HL-60 (cell line): ENCODE measurements around the gene TLR2.

ENCODE experiments used
- DNase-seq, 2 experiments: peaks; one replicate each; pipeline ENCODE4 v3.0.0-alpha.2; 2010 to 2020; ENCODE audit warnings: low read depth in 1 of 2, low spot score in 1 of 2
- H3K27ac ChIP-seq: fragments of 250-450 bp; sonication (Bioruptor Pico); replicated peaks from 2 replicates; pipeline ENCODE4 v1.5.1; 2020; ENCODE audit warnings: mild to moderate bottlenecking, moderate library complexity
- H3K27me3 ChIP-seq: fragments of 250-450 bp; sonication (Bioruptor Pico); 2 replicates; pipeline ENCODE4 v1.5.1; 2021; ENCODE audit warnings: mild to moderate bottlenecking, moderate library complexity; ENCODE audit not compliant: insufficient read depth, poor library complexity, severe bottlenecking
- H3K4me3 ChIP-seq: replicated peaks from 2 replicates; pipeline ENCODE4 v1.5.1; 2011; ENCODE audit warnings: mild to moderate bottlenecking, control low read depth, low read length; ENCODE audit not compliant: insufficient read depth
- CTCF ChIP-seq: IDR thresholded peaks from one replicate; pipeline ENCODE4 v1.5.1; 2011; ENCODE audit warnings: low read length, control low read depth, inconsistent platforms; ENCODE audit not compliant: insufficient read depth
- GABPA ChIP-seq: IDR thresholded peaks from 2 replicates; pipeline ENCODE4 v1.6.1; 2012; ENCODE audit warnings: low read depth
- POLR2AphosphoS5 ChIP-seq: IDR thresholded peaks from 2 replicates; pipeline ENCODE4 v1.6.1; 2012; ENCODE audit warnings: low read depth
- REST ChIP-seq: IDR thresholded peaks from 2 replicates; pipeline ENCODE4 v1.6.1; 2012; ENCODE audit warnings: low read depth; ENCODE audit not compliant: insufficient replicate concordance
- SPI1 ChIP-seq: IDR thresholded peaks from 2 replicates; pipeline ENCODE4 v1.6.1; 2012; ENCODE audit warnings: low read depth, mild to moderate bottlenecking, borderline replicate concordance

Gene TLR2

DNA sequence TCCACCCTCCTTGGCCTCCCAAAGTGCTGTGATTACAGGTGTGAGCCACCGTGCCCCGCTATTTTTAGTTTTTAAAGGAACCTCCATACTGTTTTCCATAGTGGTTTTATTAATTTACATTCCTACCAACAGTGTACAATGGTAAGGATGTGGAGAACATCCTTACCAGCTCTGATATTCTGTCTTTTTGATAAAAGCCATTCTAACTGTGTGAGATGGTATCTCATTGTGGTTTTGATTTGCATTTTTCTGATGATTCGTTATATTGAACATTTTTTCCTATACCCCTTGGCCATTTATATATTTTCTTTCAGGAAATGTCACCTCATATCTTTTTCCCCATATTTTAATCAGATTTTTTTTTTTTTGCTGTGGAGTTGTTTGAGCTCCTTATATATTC is 14.2 kb upstream of the TLR2 start:
- no peak for TF ChIP-seq GABPA
- no peak for TF ChIP-seq SPI1
- no peak for TF ChIP-seq REST
- TF ChIP-seq POLR2AphosphoS5 = no peak
- no peak for TF ChIP-seq CTCF
- no peak for DNase-seq
- H3K27ac ChIP-seq = no peak overlapping the region
- H3K4me3 ChIP-seq = no peak overlapping the region
- no peaks in the 10 kb centered on the region for H3K27me3 ChIP-seq

GRCh38 chr4:153676486-153676885 is 7.6 kb upstream of the TLR2 start:
- DNase-seq = no peak
- Histone ChIP-seq H3K4me3 (no peak overlapping the region), H3K27me3 (no peaks in the 10 kb centered on the region), H3K27ac (no peak overlapping the region)
- no peak for TF ChIP-seq GABPA
- no peak for TF ChIP-seq SPI1
- TF ChIP-seq REST = no peak
- no peak for TF ChIP-seq POLR2AphosphoS5

GRCh38 chr4:153676984-153677383 is 7.1 kb upstream of the TLR2 start:
- no peak overlapping the region for H3K4me3 ChIP-seq
- no peak for DNase-seq
- TF ChIP-seq REST = no peak
- TF ChIP-seq CTCF = no peak
- no peak for TF ChIP-seq POLR2AphosphoS5
- TF ChIP-seq GABPA = no peak
- no peak for TF ChIP-seq SPI1

GRCh38 chr4:153679486-153679885 is 4.6 kb upstream of the TLR2 start:
- no peak for DNase-seq
- no peak overlapping the region for H3K4me3 ChIP-seq
- no peak overlapping the region for H3K27ac ChIP-seq
- TF ChIP-seq REST (no peak), CTCF (no peak), POLR2AphosphoS5 (no peak)
- H3K27me3 ChIP-seq = no peaks in the 10 kb centered on the region

More at GRCh38 chr4:153676984-153677383, 7.1 kb upstream of the TLR2 start:
- Histone ChIP-seq H3K27ac (no peak overlapping the region), H3K27me3 (no peaks in the 10 kb centered on the region)
